Astrocyte of the hippocampus (primary cell): Measurements from ENCODE around the gene DHRS12.

ENCODE experiments used
- DNase-seq: peaks from one replicate; pipeline ENCODE4 v3.0.0; 2011; ENCODE audit warnings: low read depth, low spot score

Gene DHRS12

GRCh38 chr13:51727634-51728274, 76.2 kb downstream of the DHRS12 start:
- DNase-seq: no peak

GRCh38 chr13:51726446-51727193, 77.3 kb downstream of the DHRS12 start:
- peak; percentile 66 for DNase-seq

- no peak for DNase-seq
These were observed 79.2 kb downstream of the DHRS12 start for GRCh38 chr13:51724721-51725120.

DNA sequence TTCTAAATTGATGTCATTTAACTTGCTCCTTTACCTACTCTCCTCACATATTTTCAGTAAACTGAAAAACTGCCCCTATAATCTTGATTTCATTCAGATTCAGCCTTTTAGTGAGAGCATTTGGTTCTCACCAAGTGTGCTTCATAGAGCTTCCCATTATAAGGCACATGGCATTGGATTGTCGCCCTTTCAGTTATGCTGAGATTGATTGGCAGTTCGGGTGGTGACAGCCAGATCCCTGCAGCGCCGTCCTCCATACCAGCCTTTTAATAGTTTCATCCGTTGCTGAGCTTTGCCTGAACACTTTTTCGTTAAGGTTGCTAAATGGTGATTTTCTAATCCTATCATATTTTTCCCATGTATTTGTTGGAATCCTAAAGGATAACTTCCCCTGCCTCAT, 80.4 kb downstream of the DHRS12 start:
- DNase-seq: no peak

DNA sequence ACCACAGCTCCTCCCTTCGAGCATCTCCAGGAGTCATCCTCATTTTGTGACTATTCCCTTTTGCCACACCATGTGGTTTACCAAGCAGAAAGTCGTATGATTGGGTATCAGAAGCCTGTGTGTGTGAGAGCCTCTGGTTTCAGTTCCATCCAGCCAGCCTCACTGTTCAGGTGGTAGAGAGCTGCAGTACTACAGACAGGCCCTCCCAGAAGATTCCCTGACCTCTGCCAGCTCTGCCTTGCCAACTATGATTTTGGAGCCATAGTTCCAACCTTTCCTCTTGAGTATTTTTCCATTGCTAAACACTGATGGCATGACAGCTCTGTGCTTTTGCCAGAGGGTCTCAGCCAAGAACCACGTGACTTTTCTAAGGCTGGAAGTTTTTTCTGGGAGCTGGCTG, 82.5 kb downstream of the DHRS12 start:
- DNase-seq: peak; percentile 14

DNA sequence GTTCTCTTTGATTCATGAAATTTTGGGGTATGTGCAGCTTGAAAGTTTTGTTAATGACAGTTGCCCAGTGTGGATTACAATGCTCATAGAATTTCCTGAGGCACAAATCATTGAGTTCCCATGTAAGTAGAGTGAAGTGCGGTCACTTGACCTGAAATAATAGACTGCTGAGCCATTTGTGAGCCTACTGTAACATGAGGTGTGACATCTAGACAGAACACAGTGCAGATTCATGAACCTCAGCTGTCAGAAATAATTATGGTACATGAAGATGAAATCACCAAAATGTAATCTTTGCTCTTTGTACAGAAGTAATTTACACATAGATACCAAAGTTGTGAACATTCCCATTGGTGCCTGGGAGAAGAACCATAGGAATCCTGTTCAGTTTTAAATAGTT, 84.6 kb downstream of the DHRS12 start:
- DNase-seq: no peak
